Measurements from ENCODE around the gene EPHA4. TPM values are rescaled to one million over a fixed set of nuclear protein-coding genes. Genes with fewer than 3 reads are reported as not detected.

The EPHA4 gene
- polyA plus RNA-seq, 2 donors, result 4.5 to 6.0 TPM

GRCh38 chr2:221488136-221488807 lies 83.8 kb downstream of the EPHA4 start:
- WGBS, 2 donors, result 80 to 89% methylated on average over 3 of the region's 3 CpGs
- H3K36me3 ChIP-seq (ENCODE audit: control insufficient read depth in 2 of 2, insufficient read depth in 2 of 2, low read length in 1 of 2), result no peaks in the 10 kb centered on the region
- H3K27ac ChIP-seq (ENCODE audit: low read depth in 2 of 2, low read length in 1 of 2), result no peak overlapping the region

GRCh38 chr2:221486106-221486505 lies 86.0 kb downstream of the EPHA4 start:
- H3K27me3 ChIP-seq (ENCODE audit: control insufficient read depth in 1 of 2, insufficient read depth in 2 of 2, low read length in 2 of 2), result no peaks in the 10 kb centered on the region
- no peak overlapping the region for H3K4me3 ChIP-seq (ENCODE audit: low read depth in 1 of 2, low read length in 2 of 2)
- no peaks in the 10 kb centered on the region for H3K36me3 ChIP-seq (ENCODE audit: control insufficient read depth in 2 of 2, insufficient read depth in 2 of 2, low read length in 1 of 2)
- H3K4me1 ChIP-seq (ENCODE audit: control insufficient read depth in 2 of 2, insufficient read depth in 2 of 2, low read length in 1 of 2), result no peaks in the 10 kb centered on the region
- no peak overlapping the region for H3K27ac ChIP-seq (ENCODE audit: low read depth in 2 of 2, low read length in 1 of 2)
- 92 to 95% methylated on average over 4 of the region's 4 CpGs for WGBS, 2 donors
- no peaks in the 10 kb centered on the region for H3K9me3 ChIP-seq (ENCODE audit: control insufficient read depth in 2 of 2, insufficient read depth in 1 of 2, low read depth in 1 of 2, low read length in 1 of 2)

More at GRCh38 chr2:221488136-221488807, 83.8 kb downstream of the EPHA4 start:
- Histone ChIP-seq H3K27me3 (ENCODE audit: control insufficient read depth in 1 of 2, insufficient read depth in 2 of 2, low read length in 2 of 2) (no peaks in the 10 kb centered on the region), H3K4me3 (ENCODE audit: low read depth in 1 of 2, low read length in 2 of 2) (no peak overlapping the region), H3K4me1 (ENCODE audit: control insufficient read depth in 2 of 2, insufficient read depth in 2 of 2, low read length in 1 of 2) (no peaks in the 10 kb centered on the region), H3K9me3 (ENCODE audit: control insufficient read depth in 2 of 2, insufficient read depth in 1 of 2, low read depth in 1 of 2, low read length in 1 of 2) (no peaks in the 10 kb centered on the region)

DNA sequence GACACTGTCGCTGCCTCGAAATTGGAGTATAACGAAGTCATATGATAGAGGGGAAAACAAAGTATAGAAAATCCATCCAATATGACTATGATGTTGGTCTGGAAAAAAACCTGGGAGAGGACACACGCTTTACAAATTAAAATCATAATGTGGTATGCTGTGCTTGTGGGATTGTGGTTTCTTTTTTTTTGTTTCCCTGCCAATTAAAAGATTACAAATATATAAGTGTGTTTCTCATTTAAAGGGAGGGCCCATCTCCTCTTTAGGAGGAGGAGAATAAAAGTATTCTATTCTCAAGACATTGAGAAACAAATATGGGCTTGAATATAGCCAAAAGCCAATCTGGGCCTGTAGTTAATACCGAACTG lies 86.6 kb downstream of the EPHA4 start:
- no peaks in the 10 kb centered on the region for H3K9me3 ChIP-seq (ENCODE audit: control insufficient read depth in 2 of 2, insufficient read depth in 1 of 2, low read depth in 1 of 2, low read length in 1 of 2)
- H3K27ac ChIP-seq (ENCODE audit: low read depth in 2 of 2, low read length in 1 of 2), result no peak overlapping the region
- no peak overlapping the region for H3K4me3 ChIP-seq (ENCODE audit: low read depth in 1 of 2, low read length in 2 of 2)
- no peaks in the 10 kb centered on the region for H3K36me3 ChIP-seq (ENCODE audit: control insufficient read depth in 2 of 2, insufficient read depth in 2 of 2, low read length in 1 of 2)
- H3K4me1 ChIP-seq (ENCODE audit: control insufficient read depth in 2 of 2, insufficient read depth in 2 of 2, low read length in 1 of 2), result no peaks in the 10 kb centered on the region
- H3K27me3 ChIP-seq (ENCODE audit: control insufficient read depth in 1 of 2, insufficient read depth in 2 of 2, low read length in 2 of 2), result no peaks in the 10 kb centered on the region
- 91 to 93% methylated on average over 5 of the region's 5 CpGs for WGBS, 2 donors

- Histone ChIP-seq H3K4me1 (ENCODE audit: control insufficient read depth in 2 of 2, insufficient read depth in 2 of 2, low read length in 1 of 2) (no peaks in the 10 kb centered on the region), H3K27me3 (ENCODE audit: control insufficient read depth in 1 of 2, insufficient read depth in 2 of 2, low read length in 2 of 2) (no peaks in the 10 kb centered on the region), H3K36me3 (ENCODE audit: control insufficient read depth in 2 of 2, insufficient read depth in 2 of 2, low read length in 1 of 2) (no peaks in the 10 kb centered on the region), H3K9me3 (ENCODE audit: control insufficient read depth in 2 of 2, insufficient read depth in 1 of 2, low read depth in 1 of 2, low read length in 1 of 2) (no peaks in the 10 kb centered on the region), H3K4me3 (ENCODE audit: low read depth in 1 of 2, low read length in 2 of 2) (no peak overlapping the region), H3K27ac (ENCODE audit: low read depth in 2 of 2, low read length in 1 of 2) (no peak overlapping the region)
- 93 to 94% methylated on average over 8 of the region's 8 CpGs for WGBS, 2 donors
These were observed 87.2 kb downstream of the EPHA4 start for GRCh38 chr2:221484761-221485502.

GRCh38 chr2:221482666-221483455 lies 89.2 kb downstream of the EPHA4 start:
- WGBS, 2 donors, result 59 to 74% methylated on average over 12 of the region's 12 CpGs

DNA sequence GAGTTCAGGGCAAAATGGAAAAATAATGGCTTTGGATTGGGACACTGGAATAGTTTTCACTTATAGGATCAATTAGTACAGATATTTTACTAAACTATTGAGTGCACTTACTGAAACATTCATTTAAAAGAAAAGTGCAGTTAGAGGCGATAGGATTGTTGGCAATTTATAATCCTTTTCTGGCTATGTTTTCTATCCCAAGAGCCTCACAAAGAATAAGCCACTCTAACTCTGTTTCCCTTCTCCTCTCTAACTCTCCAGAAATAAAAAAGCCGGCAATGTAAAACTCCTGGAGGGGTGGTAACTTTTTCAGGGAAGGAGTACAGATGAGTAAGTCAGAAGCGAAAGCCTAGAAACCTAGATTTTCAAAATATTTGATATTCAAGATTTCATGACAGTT lies 91.3 kb downstream of the EPHA4 start:
- H3K9me3 ChIP-seq (ENCODE audit: control insufficient read depth in 2 of 2, insufficient read depth in 1 of 2, low read depth in 1 of 2, low read length in 1 of 2), result no peaks in the 10 kb centered on the region
- H3K4me3 ChIP-seq (ENCODE audit: low read depth in 1 of 2, low read length in 2 of 2), result no peak overlapping the region
- H3K27me3 ChIP-seq (ENCODE audit: control insufficient read depth in 1 of 2, insufficient read depth in 2 of 2, low read length in 2 of 2), result no peaks in the 10 kb centered on the region
- 90 to 92% methylated on average over 3 of the region's 3 CpGs for WGBS, 2 donors
- peaks cover 0 to 4% of the 10 kb centered on the region in 2 donors for H3K4me1 ChIP-seq (ENCODE audit: control insufficient read depth in 2 of 2, insufficient read depth in 2 of 2, low read length in 1 of 2)
- no peaks in the 10 kb centered on the region for H3K36me3 ChIP-seq (ENCODE audit: control insufficient read depth in 2 of 2, insufficient read depth in 2 of 2, low read length in 1 of 2)
- no peak overlapping the region for H3K27ac ChIP-seq (ENCODE audit: low read depth in 2 of 2, low read length in 1 of 2)

More at GRCh38 chr2:221482666-221483455, 89.2 kb downstream of the EPHA4 start:
- H3K9me3 ChIP-seq (ENCODE audit: control insufficient read depth in 2 of 2, insufficient read depth in 1 of 2, low read depth in 1 of 2, low read length in 1 of 2), result no peaks in the 10 kb centered on the region
- no peaks in the 10 kb centered on the region for H3K36me3 ChIP-seq (ENCODE audit: control insufficient read depth in 2 of 2, insufficient read depth in 2 of 2, low read length in 1 of 2)
- peaks cover 0 to 4% of the 10 kb centered on the region in 2 donors for H3K4me1 ChIP-seq (ENCODE audit: control insufficient read depth in 2 of 2, insufficient read depth in 2 of 2, low read length in 1 of 2)
- no peaks in the 10 kb centered on the region for H3K27me3 ChIP-seq (ENCODE audit: control insufficient read depth in 1 of 2, insufficient read depth in 2 of 2, low read length in 2 of 2)
- H3K4me3 ChIP-seq (ENCODE audit: low read depth in 1 of 2, low read length in 2 of 2), result no peak overlapping the region
- H3K27ac ChIP-seq (ENCODE audit: low read depth in 2 of 2, low read length in 1 of 2), result no peak overlapping the region

- H3K9me3 ChIP-seq (ENCODE audit: control insufficient read depth in 2 of 2, insufficient read depth in 1 of 2, low read depth in 1 of 2, low read length in 1 of 2), result no peaks in the 10 kb centered on the region
- no peak overlapping the region for H3K27ac ChIP-seq (ENCODE audit: low read depth in 2 of 2, low read length in 1 of 2)
- H3K27me3 ChIP-seq (ENCODE audit: control insufficient read depth in 1 of 2, insufficient read depth in 2 of 2, low read length in 2 of 2), result no peaks in the 10 kb centered on the region
- H3K36me3 ChIP-seq (ENCODE audit: control insufficient read depth in 2 of 2, insufficient read depth in 2 of 2, low read length in 1 of 2), result no peaks in the 10 kb centered on the region
- 78 to 81% methylated on average over 7 of the region's 7 CpGs for WGBS, 2 donors
- no peak overlapping the region for H3K4me3 ChIP-seq (ENCODE audit: low read depth in 1 of 2, low read length in 2 of 2)
- H3K4me1 ChIP-seq (ENCODE audit: control insufficient read depth in 2 of 2, insufficient read depth in 2 of 2, low read length in 1 of 2), result peaks cover 0 to 4% of the 10 kb centered on the region in 2 donors
These were observed 91.9 kb downstream of the EPHA4 start for GRCh38 chr2:221480163-221480562.

GRCh38 chr2:221478485-221478863 lies 93.6 kb downstream of the EPHA4 start:
- no peaks in the 10 kb centered on the region for H3K9me3 ChIP-seq (ENCODE audit: control insufficient read depth in 2 of 2, insufficient read depth in 1 of 2, low read depth in 1 of 2, low read length in 1 of 2)
- no peak overlapping the region for H3K27ac ChIP-seq (ENCODE audit: low read depth in 2 of 2, low read length in 1 of 2)
- H3K27me3 ChIP-seq (ENCODE audit: control insufficient read depth in 1 of 2, insufficient read depth in 2 of 2, low read length in 2 of 2), result no peaks in the 10 kb centered on the region
- H3K4me3 ChIP-seq (ENCODE audit: low read depth in 1 of 2, low read length in 2 of 2), result no peak overlapping the region
- 48 to 52% methylated on average over 2 of the region's 2 CpGs for WGBS, 2 donors
- H3K36me3 ChIP-seq (ENCODE audit: control insufficient read depth in 2 of 2, insufficient read depth in 2 of 2, low read length in 1 of 2), result no peaks in the 10 kb centered on the region
- H3K4me1 ChIP-seq (ENCODE audit: control insufficient read depth in 2 of 2, insufficient read depth in 2 of 2, low read length in 1 of 2), result peaks cover 0 to 4% of the 10 kb centered on the region in 2 donors

DNA sequence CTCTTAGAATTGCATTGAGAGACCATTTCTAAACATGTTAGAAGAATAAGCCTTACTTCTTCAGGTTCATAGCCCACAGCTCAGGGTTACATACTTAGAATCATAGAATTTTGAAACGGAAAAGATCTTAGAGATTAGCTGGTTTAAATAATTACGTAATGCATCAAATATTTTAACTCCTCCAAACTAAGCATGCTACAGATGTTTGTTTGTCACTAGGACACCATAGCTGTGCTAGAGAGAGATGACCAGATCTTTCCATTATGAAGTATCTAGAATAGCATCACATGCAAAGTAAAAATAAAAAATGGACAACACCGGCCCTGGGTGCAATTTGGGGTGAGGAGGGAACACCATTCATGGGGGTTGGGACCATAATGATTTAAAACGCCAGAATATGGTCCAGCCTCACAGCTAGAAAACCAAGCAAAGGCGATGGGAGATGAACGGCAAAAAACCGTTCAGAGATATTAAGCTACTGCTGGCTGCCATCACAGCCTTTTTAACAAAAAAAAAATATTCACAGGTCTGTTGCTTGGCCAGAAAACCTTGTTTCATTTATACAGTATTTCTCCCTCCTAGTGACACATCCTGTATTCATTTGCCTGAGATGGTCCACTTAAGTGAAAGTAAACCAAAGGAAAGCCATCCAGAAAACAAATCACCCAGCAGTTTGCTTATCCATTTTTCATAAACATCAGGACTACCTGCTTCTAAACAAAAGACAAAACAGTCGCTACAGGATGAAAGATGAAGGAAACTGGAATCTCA lies 94.2 kb downstream of the EPHA4 start:
- Histone ChIP-seq H3K36me3 (ENCODE audit: control insufficient read depth in 2 of 2, insufficient read depth in 2 of 2, low read length in 1 of 2) (no peaks in the 10 kb centered on the region), H3K4me3 (ENCODE audit: low read depth in 1 of 2, low read length in 2 of 2) (no peak overlapping the region), H3K27me3 (ENCODE audit: control insufficient read depth in 1 of 2, insufficient read depth in 2 of 2, low read length in 2 of 2) (no peaks in the 10 kb centered on the region), H3K4me1 (ENCODE audit: control insufficient read depth in 2 of 2, insufficient read depth in 2 of 2, low read length in 1 of 2) (peaks cover 0 to 4% of the 10 kb centered on the region in 2 donors), H3K27ac (ENCODE audit: low read depth in 2 of 2, low read length in 1 of 2) (no peak overlapping the region), H3K9me3 (ENCODE audit: control insufficient read depth in 2 of 2, insufficient read depth in 1 of 2, low read depth in 1 of 2, low read length in 1 of 2) (no peaks in the 10 kb centered on the region)
- 74 to 77% methylated on average over 8 of the region's 8 CpGs for WGBS, 2 donors
